Measurements from ENCODE around the gene PSMA6.

Gene PSMA6

GRCh38 chr14:35361141-35361480 lies 68.9 kb downstream of the PSMA6 start:
- TF ChIP-seq CTCF (conservative IDR thresholded peaks at IDR 0.05), result no peak
- no peak overlapping the region for H3K27ac ChIP-seq

GRCh38 chr14:35362450-35362849 lies 70.3 kb downstream of the PSMA6 start:
- H3K27ac ChIP-seq, result no peak overlapping the region
- TF ChIP-seq CTCF (conservative IDR thresholded peaks at IDR 0.05), result no peak

GRCh38 chr14:35362911-35363374 lies 70.8 kb downstream of the PSMA6 start:
- no peak for TF ChIP-seq CTCF (conservative IDR thresholded peaks at IDR 0.05)
- no peak overlapping the region for H3K27ac ChIP-seq

- TF ChIP-seq CTCF (conservative IDR thresholded peaks at IDR 0.05), result no peak
- no peak overlapping the region for H3K27ac ChIP-seq
Measured at GRCh38 chr14:35365130-35366055, 73.2 kb downstream of the PSMA6 start.

- no peak overlapping the region for H3K27ac ChIP-seq
- TF ChIP-seq CTCF (conservative IDR thresholded peaks at IDR 0.05), result no peak
Measured at GRCh38 chr14:35366056-35366451, 73.9 kb downstream of the PSMA6 start.

GRCh38 chr14:35366521-35366976 lies 74.4 kb downstream of the PSMA6 start:
- no peak for TF ChIP-seq CTCF (conservative IDR thresholded peaks at IDR 0.05)
- no peak overlapping the region for H3K27ac ChIP-seq

GRCh38 chr14:35367056-35367372 lies 74.8 kb downstream of the PSMA6 start:
- TF ChIP-seq CTCF (conservative IDR thresholded peaks at IDR 0.05), result no peak
- H3K27ac ChIP-seq, result no peak overlapping the region

All from VCaP (cell line).